Smooth muscle cell (in vitro differentiated cells): ENCODE measurements around the gene SNX30. TPM values are rescaled to one million over a fixed set of nuclear protein-coding genes. Genes with fewer than 3 reads are reported as not detected.

Source experiments
- DNase-seq: peaks from one replicate; lab custom pipeline; 2025; ENCODE audit not compliant: unreplicated experiment; lab: John Stamatoyannopoulos, UW
- H2AFZ ChIP-seq: fragments of 200-600 bp; sonication (generic); 2 replicates; pipeline ENCODE4 v1.6.0; 2016; ENCODE audit warnings: antibody characterized with exemption, low read depth, mild to moderate bottlenecking
- H3F3A ChIP-seq: fragments of 200-600 bp; sonication (generic); 2 replicates; pipeline ENCODE4 v1.6.0; 2017; ENCODE audit warnings: antibody characterized with exemption, low read depth
- H3K27ac ChIP-seq: fragments of 200-600 bp; sonication (generic); 2 replicates; pipeline ENCODE4 v1.5.1; 2016; ENCODE audit warnings: low read depth, mild to moderate bottlenecking
- H3K27me3 ChIP-seq: fragments of 200-600 bp; sonication (generic); 2 replicates; pipeline ENCODE4 v1.6.1; 2016; ENCODE audit warnings: low read depth, mild to moderate bottlenecking
- H3K36me3 ChIP-seq: fragments of 200-600 bp; sonication (generic); 2 replicates; pipeline ENCODE4 v1.5.1; 2016; ENCODE audit warnings: low read depth
- H3K4me1 ChIP-seq: fragments of 200-600 bp; sonication (generic); 2 replicates; pipeline ENCODE4 v1.5.1; 2016; ENCODE audit warnings: low read depth
- H3K4me2 ChIP-seq: fragments of 200-600 bp; sonication (generic); 2 replicates; pipeline ENCODE4 v1.6.0; 2016; ENCODE audit warnings: mild to moderate bottlenecking
- H3K4me3 ChIP-seq: fragments of 200-600 bp; sonication (generic); 2 replicates; pipeline ENCODE4 v1.5.1; 2016; ENCODE audit warnings: mild to moderate bottlenecking
- H3K79me2 ChIP-seq: fragments of 200-600 bp; sonication (generic); 2 replicates; pipeline ENCODE4 v1.6.0; 2016; ENCODE audit warnings: low read depth, mild to moderate bottlenecking
- H3K9ac ChIP-seq: fragments of 200-600 bp; sonication (generic); 2 replicates; pipeline ENCODE4 v1.6.0; 2016; ENCODE audit warnings: low read depth
- H3K9me3 ChIP-seq: fragments of 200-600 bp; sonication (generic); replicated peaks from 2 replicates; pipeline ENCODE4 v1.5.1; 2016; ENCODE audit warnings: low read depth
- H4K20me1 ChIP-seq: fragments of 200-600 bp; sonication (generic); 2 replicates; pipeline ENCODE4 v1.6.0; 2016; ENCODE audit warnings: low read depth
- CTCF ChIP-seq: fragments of 200-600 bp; sonication (generic); IDR thresholded peaks from 2 replicates; pipeline ENCODE4 v1.5.1; 2017; ENCODE audit warnings: borderline replicate concordance, mild to moderate bottlenecking, antibody characterized with exemption; ENCODE audit not compliant: insufficient read depth, poor library complexity, severe bottlenecking
- WGBS: methylation state at CpG from one replicate; pipeline ENCODE4 v1.1.7; 2016; ENCODE audit warnings: low lambda C conversion rate; 5-methylcytosine and 5-hydroxymethylcytosine counted together
- polyA plus RNA-seq: library from polyadenylated mRNA; unstranded; fragments of >200 nt; fragmentation: Nextera tagmentation; extraction: Ambion mirVana; gene quantifications from 2 replicates; pipeline ENCODE4 v1.2.1, GENCODE V29; 2016
- total RNA-seq: library from RNA; depleted of rRNA; stranded (reverse); fragments of >200 nt; gene quantifications from 2 replicates; pipeline ENCODE4 v1.2.3, GENCODE V29; 2014

SNX30 gene
- total and polyA plus RNA-seq, 2 experiments from 2014 or later: 3.6 to 10.7 TPM

GRCh38 chr9:112809906-112810305 lies 59.3 kb downstream of the SNX30 start:
- Histone ChIP-seq H3K4me3 (no peak overlapping the region), H4K20me1 (no peaks in the 10 kb centered on the region), H3F3A (no peaks in the 10 kb centered on the region), H2AFZ (no peak overlapping the region), H3K36me3 (no peaks in the 10 kb centered on the region), H3K4me1 (no peaks in the 10 kb centered on the region), H3K9me3 (no peaks in the 10 kb centered on the region), H3K9ac (no peak overlapping the region), H3K79me2 (peaks cover 3% of the 10 kb centered on the region), H3K27ac (no peak overlapping the region), H3K4me2 (no peak overlapping the region), H3K27me3 (no peaks in the 10 kb centered on the region)
- TF ChIP-seq CTCF: no peak
- DNase-seq: no peak
- WGBS: 76% methylated on average over 6 of the region's 6 CpGs

GRCh38 chr9:112810696-112811490 lies 60.3 kb downstream of the SNX30 start:
- Histone ChIP-seq H3K27ac (no peak overlapping the region), H3K9ac (no peak overlapping the region), H2AFZ (no peak overlapping the region), H4K20me1 (no peaks in the 10 kb centered on the region), H3F3A (no peaks in the 10 kb centered on the region), H3K4me2 (no peak overlapping the region), H3K36me3 (no peaks in the 10 kb centered on the region), H3K4me1 (no peaks in the 10 kb centered on the region), H3K9me3 (no peaks in the 10 kb centered on the region), H3K79me2 (peaks cover 3% of the 10 kb centered on the region), H3K27me3 (no peaks in the 10 kb centered on the region), H3K4me3 (no peak overlapping the region)
- WGBS: 68% methylated on average over 17 of the region's 17 CpGs
- no peak for DNase-seq
- TF ChIP-seq CTCF: no peak

GRCh38 chr9:112811518-112811917 lies 61.0 kb downstream of the SNX30 start:
- peaks cover 3% of the 10 kb centered on the region for H3K79me2 ChIP-seq
- no peak overlapping the region for H3K27ac ChIP-seq
- H3K36me3 ChIP-seq: no peaks in the 10 kb centered on the region
- 95% methylated on average over 6 of the region's 6 CpGs for WGBS
- no peak overlapping the region for H3K9ac ChIP-seq
- H4K20me1 ChIP-seq: no peaks in the 10 kb centered on the region
- no peak for TF ChIP-seq CTCF
- H3K27me3 ChIP-seq: no peaks in the 10 kb centered on the region
- H3K4me3 ChIP-seq: no peak overlapping the region
- no peak overlapping the region for H2AFZ ChIP-seq
- no peak overlapping the region for H3K4me2 ChIP-seq
- H3F3A ChIP-seq: no peaks in the 10 kb centered on the region
- no peaks in the 10 kb centered on the region for H3K9me3 ChIP-seq
- H3K4me1 ChIP-seq: no peaks in the 10 kb centered on the region
- no peak for DNase-seq

DNA sequence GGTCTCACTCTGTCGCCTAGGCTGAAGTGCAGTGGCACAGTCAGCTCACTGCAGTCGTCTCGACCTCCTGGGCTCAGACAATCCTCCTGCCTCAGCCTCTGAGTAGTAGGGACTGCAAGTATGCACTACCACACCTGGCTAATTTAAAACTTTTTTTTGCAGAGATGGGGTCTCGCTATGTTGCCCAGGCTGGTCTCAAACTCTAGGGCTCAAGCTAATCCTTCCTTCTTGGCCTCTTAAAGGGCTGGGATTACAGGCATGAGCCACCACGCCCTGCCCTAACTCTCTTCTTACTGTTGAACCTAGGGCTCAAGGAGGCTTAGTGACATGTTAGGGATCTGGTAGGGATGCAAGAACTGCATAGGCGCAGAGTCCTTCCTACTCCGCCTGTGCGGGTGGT lies 65.3 kb downstream of the SNX30 start:
- Histone ChIP-seq H3K9ac (no peak overlapping the region), H3K9me3 (no peaks in the 10 kb centered on the region), H2AFZ (no peak overlapping the region), H4K20me1 (no peaks in the 10 kb centered on the region), H3K4me2 (no peak overlapping the region), H3K36me3 (no peaks in the 10 kb centered on the region), H3K27me3 (no peaks in the 10 kb centered on the region), H3K27ac (no peak overlapping the region), H3K79me2 (no peaks in the 10 kb centered on the region), H3K4me1 (no peaks in the 10 kb centered on the region), H3F3A (no peaks in the 10 kb centered on the region), H3K4me3 (no peak overlapping the region)
- 83% methylated on average over 8 of the region's 8 CpGs for WGBS
- no peak for DNase-seq
- no peak for TF ChIP-seq CTCF
